Measurements from ENCODE around the gene RFX4.

The RFX4 gene

DNA sequence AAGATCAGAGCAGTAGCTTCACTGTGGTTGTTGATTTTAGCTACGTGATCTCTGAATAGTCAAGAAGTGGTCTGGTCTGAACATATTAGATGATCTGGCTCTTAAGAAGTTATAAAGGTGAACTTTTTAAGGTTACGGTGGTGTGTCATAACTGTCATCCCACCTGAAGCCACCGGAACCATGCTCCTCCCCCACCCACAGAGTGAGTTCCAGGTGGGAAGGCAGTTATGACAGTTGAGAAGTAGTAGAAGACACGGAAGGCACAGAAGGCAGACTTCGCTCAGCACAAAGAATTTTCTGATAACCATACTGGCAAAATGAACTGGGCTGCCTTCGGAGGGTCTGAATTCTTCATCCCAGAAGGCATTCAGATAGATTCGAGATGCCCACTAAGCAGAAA, 101.7 kb downstream of the RFX4 start:
- Histone ChIP-seq H4K20me1 (ENCODE audit: insufficient read depth, low read length) (no peaks in the 10 kb centered on the region), H3K4me2 (ENCODE audit: low read depth, low read length) (no peak overlapping the region), H3K9me2 (replicated peaks; ENCODE audit: insufficient read depth, low read length) (no peaks in the 10 kb centered on the region), H3F3A (ENCODE audit: insufficient read depth, low read length) (no peaks in the 10 kb centered on the region), H3K27me3 (replicated peaks; ENCODE audit: insufficient read depth, low read length) (no peaks in the 10 kb centered on the region), H3K9ac (ENCODE audit: low read length) (no peak overlapping the region), H3K9me3 (replicated peaks; ENCODE audit: insufficient read depth, low read length) (no peaks in the 10 kb centered on the region), H3K27ac (ENCODE audit: low read length) (no peak overlapping the region), H3K36me3 (replicated peaks; ENCODE audit: insufficient read depth, low read length) (no peaks in the 10 kb centered on the region), H3K4me1 (ENCODE audit: low read length) (no peaks in the 10 kb centered on the region), H3K79me2 (ENCODE audit: low read length) (no peaks in the 10 kb centered on the region), H3K4me3 (ENCODE audit: low read length) (no peak overlapping the region), H2AFZ (ENCODE audit: low read length) (no peak overlapping the region)
- no peak for TF ChIP-seq EZH2 (optimal IDR thresholded peaks at IDR 0.05; ENCODE audit: low read depth, low read length)
- no peak for TF ChIP-seq CTCF (IDR thresholded peaks at IDR 0.05; ENCODE audit: low read length)
- no peak for TF ChIP-seq EZH2phosphoT487 (IDR thresholded peaks at IDR 0.05; ENCODE audit: low read length)
- DNase-seq = no peak

GRCh38 chr12:106685381-106685780, 102.6 kb downstream of the RFX4 start:
- no peak for DNase-seq
- Histone ChIP-seq H3K27me3 (replicated peaks; ENCODE audit: insufficient read depth, low read length) (no peaks in the 10 kb centered on the region), H3K4me2 (ENCODE audit: low read depth, low read length) (no peak overlapping the region), H3K27ac (ENCODE audit: low read length) (no peak overlapping the region), H3K9ac (ENCODE audit: low read length) (no peak overlapping the region), H3K79me2 (ENCODE audit: low read length) (no peaks in the 10 kb centered on the region), H4K20me1 (ENCODE audit: insufficient read depth, low read length) (no peaks in the 10 kb centered on the region), H3K4me3 (ENCODE audit: low read length) (no peak overlapping the region), H3F3A (ENCODE audit: insufficient read depth, low read length) (no peaks in the 10 kb centered on the region), H3K36me3 (replicated peaks; ENCODE audit: insufficient read depth, low read length) (no peaks in the 10 kb centered on the region), H2AFZ (ENCODE audit: low read length) (no peak overlapping the region), H3K9me3 (replicated peaks; ENCODE audit: insufficient read depth, low read length) (no peaks in the 10 kb centered on the region), H3K4me1 (ENCODE audit: low read length) (no peaks in the 10 kb centered on the region), H3K9me2 (replicated peaks; ENCODE audit: insufficient read depth, low read length) (no peaks in the 10 kb centered on the region)
- TF ChIP-seq EZH2phosphoT487 (IDR thresholded peaks at IDR 0.05; ENCODE audit: low read length) = no peak
- TF ChIP-seq EZH2 (optimal IDR thresholded peaks at IDR 0.05; ENCODE audit: low read depth, low read length) = no peak
- no peak for TF ChIP-seq CTCF (IDR thresholded peaks at IDR 0.05; ENCODE audit: low read length)

GRCh38 chr12:106687672-106688071, 104.9 kb downstream of the RFX4 start:
- Histone ChIP-seq H3K9me3 (replicated peaks; ENCODE audit: insufficient read depth, low read length) (no peaks in the 10 kb centered on the region), H3K4me2 (ENCODE audit: low read depth, low read length) (no peak overlapping the region), H3K4me3 (ENCODE audit: low read length) (no peak overlapping the region), H2AFZ (ENCODE audit: low read length) (no peak overlapping the region), H3K36me3 (replicated peaks; ENCODE audit: insufficient read depth, low read length) (no peaks in the 10 kb centered on the region), H3K9me2 (replicated peaks; ENCODE audit: insufficient read depth, low read length) (no peaks in the 10 kb centered on the region), H3F3A (ENCODE audit: insufficient read depth, low read length) (no peaks in the 10 kb centered on the region), H4K20me1 (ENCODE audit: insufficient read depth, low read length) (no peaks in the 10 kb centered on the region), H3K79me2 (ENCODE audit: low read length) (no peaks in the 10 kb centered on the region), H3K27ac (ENCODE audit: low read length) (no peak overlapping the region), H3K4me1 (ENCODE audit: low read length) (no peaks in the 10 kb centered on the region), H3K27me3 (replicated peaks; ENCODE audit: insufficient read depth, low read length) (no peaks in the 10 kb centered on the region), H3K9ac (ENCODE audit: low read length) (no peak overlapping the region)
- no peak for DNase-seq
- no peak for TF ChIP-seq EZH2phosphoT487 (IDR thresholded peaks at IDR 0.05; ENCODE audit: low read length)
- TF ChIP-seq EZH2 (optimal IDR thresholded peaks at IDR 0.05; ENCODE audit: low read depth, low read length) = no peak
- no peak for TF ChIP-seq CTCF (IDR thresholded peaks at IDR 0.05; ENCODE audit: low read length)

Data from MM.1S (cell line).